Measurements from ENCODE around the gene MS4A6A. TPM values are rescaled to one million over a fixed set of nuclear protein-coding genes. Genes with fewer than 3 reads are reported as not detected.

The MS4A6A gene
- total and polyA plus RNA-seq, 2 donors (not counting 1 experiment from before 2014, with no cell fraction given): 0.34 to 4.1 TPM

GRCh38 chr11:60222141-60222540 lies 39.3 kb upstream of the MS4A6A start:
- Histone ChIP-seq H3K4me1 (ENCODE audit: control insufficient read depth in 2 of 2, insufficient read depth in 2 of 2, low read length in 2 of 2) (no peaks in the 10 kb centered on the region), H2AFZ (ENCODE audit: insufficient read depth, low read depth, low read length, poor library complexity, severe bottlenecking) (no peak overlapping the region), H4K20me1 (ENCODE audit: control insufficient read depth, insufficient read depth, low read length, poor library complexity, severe bottlenecking) (no peaks in the 10 kb centered on the region), H3K79me2 (ENCODE audit: control insufficient read depth, insufficient read depth, low read length) (no peaks in the 10 kb centered on the region), H3K36me3 (replicated peaks in 1 of 2; ENCODE audit: control extremely low read depth in 1 of 2, control insufficient read depth in 1 of 2, extremely low read depth in 1 of 2, insufficient read depth in 2 of 2, low read length in 1 of 2) (no peaks in the 10 kb centered on the region), H3K27ac (ENCODE audit: low read length in 2 of 2) (no peak overlapping the region), H3K9me3 (ENCODE audit: control extremely low read depth in 1 of 3, control insufficient read depth in 2 of 3, insufficient read depth in 1 of 3, low read length in 2 of 3) (no peaks in the 10 kb centered on the region), H3K9ac (ENCODE audit: low read length) (no peak overlapping the region), H3K27me3 (replicated peaks in 1 of 4; ENCODE audit: control extremely low read depth in 1 of 4, control insufficient read depth in 3 of 4, insufficient read depth in 4 of 4, low read length in 3 of 4) (no peaks in the 10 kb centered on the region), H3K4me3 (ENCODE audit: control extremely low read depth in 1 of 5, extremely low read depth in 1 of 5, insufficient read depth in 1 of 5, low read depth in 2 of 5, low read length in 4 of 5) (no peak overlapping the region), H3K4me2 (replicated peaks; ENCODE audit: low read depth, low read length, poor library complexity, severe bottlenecking) (no peak overlapping the region)
- H3K4me1 Mint-ChIP-seq: no peaks in the 10 kb centered on the region
- H3K27me3 Mint-ChIP-seq: no peaks in the 10 kb centered on the region
- DNase-seq (no peak), ATAC-seq (ENCODE audit: low read depth) (no peak)
- H3K27ac Mint-ChIP-seq: no peak overlapping the region
- TF ChIP-seq CTCF (IDR thresholded peaks at IDR 0.05): no peak
- TF ChIP-seq EZH2 (IDR thresholded peaks at IDR 0.05; ENCODE audit: borderline replicate concordance, insufficient read depth, low read depth, low read length, poor library complexity, severe bottlenecking): no peak
- CTCF ChIA-PET: no interaction called here
- intact Hi-C loops (cut with micrococcal nuclease): no loop called here
- POLR2A ChIA-PET: no interaction called here
- no peaks in the 10 kb centered on the region for H3K9me3 Mint-ChIP-seq (ENCODE audit: insufficient read depth)
- 100% methylated on average over 2 of the region's 4 CpGs for WGBS (ENCODE audit: insufficient coverage)
- no peak overlapping the region for H3K4me3 Mint-ChIP-seq

GRCh38 chr11:60221692-60222091 lies 38.8 kb upstream of the MS4A6A start:
- H3K27me3 ChIP-seq (replicated peaks in 1 of 4; ENCODE audit: control extremely low read depth in 1 of 4, control insufficient read depth in 3 of 4, insufficient read depth in 4 of 4, low read length in 3 of 4): no peaks in the 10 kb centered on the region

More at GRCh38 chr11:60221692-60222091, 38.8 kb upstream of the MS4A6A start:
- Mint-ChIP-seq H3K27me3 (no peaks in the 10 kb centered on the region), H3K9me3 (ENCODE audit: insufficient read depth) (no peaks in the 10 kb centered on the region), H3K27ac (no peak overlapping the region), H3K4me3 (no peak overlapping the region), H3K4me1 (no peaks in the 10 kb centered on the region)
- Histone ChIP-seq H3K36me3 (replicated peaks in 1 of 2; ENCODE audit: control extremely low read depth in 1 of 2, control insufficient read depth in 1 of 2, extremely low read depth in 1 of 2, insufficient read depth in 2 of 2, low read length in 1 of 2) (no peaks in the 10 kb centered on the region), H3K4me3 (ENCODE audit: control extremely low read depth in 1 of 5, extremely low read depth in 1 of 5, insufficient read depth in 1 of 5, low read depth in 2 of 5, low read length in 4 of 5) (no peak overlapping the region), H3K79me2 (ENCODE audit: control insufficient read depth, insufficient read depth, low read length) (no peaks in the 10 kb centered on the region), H4K20me1 (ENCODE audit: control insufficient read depth, insufficient read depth, low read length, poor library complexity, severe bottlenecking) (no peaks in the 10 kb centered on the region), H3K9me3 (ENCODE audit: control extremely low read depth in 1 of 3, control insufficient read depth in 2 of 3, insufficient read depth in 1 of 3, low read length in 2 of 3) (no peaks in the 10 kb centered on the region), H3K4me2 (replicated peaks; ENCODE audit: low read depth, low read length, poor library complexity, severe bottlenecking) (no peak overlapping the region), H3K4me1 (ENCODE audit: control insufficient read depth in 2 of 2, insufficient read depth in 2 of 2, low read length in 2 of 2) (no peaks in the 10 kb centered on the region), H2AFZ (ENCODE audit: insufficient read depth, low read depth, low read length, poor library complexity, severe bottlenecking) (no peak overlapping the region), H3K27ac (ENCODE audit: low read length in 2 of 2) (no peak overlapping the region), H3K9ac (ENCODE audit: low read length) (no peak overlapping the region)
- ATAC-seq (ENCODE audit: low read depth) (no peak), DNase-seq (no peak)
- ChIA-PET CTCF (no interaction called here), POLR2A (no interaction called here)
- 71% methylated on average over 1 of the region's 3 CpGs for WGBS (ENCODE audit: insufficient coverage)
- TF ChIP-seq EZH2 (IDR thresholded peaks at IDR 0.05; ENCODE audit: borderline replicate concordance, insufficient read depth, low read depth, low read length, poor library complexity, severe bottlenecking): no peak
- TF ChIP-seq CTCF (IDR thresholded peaks at IDR 0.05): no peak
- intact Hi-C loops (cut with micrococcal nuclease): no loop called here
